H1 (cell line): ENCODE data around the gene GPC3. TPM values are rescaled to one million over a fixed set of nuclear protein-coding genes. Genes with fewer than 3 reads are reported as not detected.
"Not testable (repeated sequence)": the region's sequence is repeated elsewhere in the genome, so short reads cannot be mapped to it uniquely, and the experiment has no call there.

Source experiments
- CTCF ChIA-PET: fragments of 300-600 bp; sonication (Branson Sonifier 250); formaldehyde crosslinking; loops from one replicate; lab custom pipeline; 2021; ENCODE audit not compliant: partially characterized antibody; lab: Charles Lee
- POLR2A ChIA-PET: fragments of 300-600 bp; sonication (Branson Sonifier 250); formaldehyde crosslinking; loops from one replicate; lab custom pipeline; 2021; ENCODE audit warnings: inconsistent platforms; ENCODE audit not compliant: partially characterized antibody; lab: Charles Lee
- DNase-seq, 2 experiments: peaks; one replicate each; pipeline versions ENCODE4 v3.0.0 to v3.0.0-alpha.2; 2010 to 2022; ENCODE audit warnings: low spot score in 2 of 2, low read depth in 1 of 2, mixed read lengths in 1 of 2
- FAIRE-seq: peaks from 2 replicates; lab custom pipeline; 2011; peaks lifted over from hg19 to GRCh38; lab: Jason Lieb, UNC
- H2AFZ ChIP-seq: 2 replicates; pipeline ENCODE4 v1.8.1; 2012; ENCODE audit warnings: low read length, inconsistent platforms
- H2AK5ac ChIP-seq: 2 replicates; pipeline ENCODE4 v1.6.1; 2013; ENCODE audit warnings: low read depth, low read length
- H2BK120ac ChIP-seq: replicated peaks from 2 replicates; pipeline ENCODE3; 2013; ENCODE audit warnings: low read depth, low read length, inconsistent platforms
- H2BK12ac ChIP-seq: 2 replicates; pipeline ENCODE4 v1.6.1; 2013; ENCODE audit warnings: low read depth, low read length
- H2BK15ac ChIP-seq: 2 replicates; pipeline ENCODE4 v1.6.1; 2013; ENCODE audit warnings: low read length
- H2BK20ac ChIP-seq: 2 replicates; pipeline ENCODE4 v1.6.1; 2013; ENCODE audit warnings: low read length
- H2BK5ac ChIP-seq: 2 replicates; pipeline ENCODE4 v1.6.1; 2013; ENCODE audit warnings: low read depth, low read length
- H3K14ac ChIP-seq: 2 replicates; pipeline ENCODE4 v1.6.1; 2013; ENCODE audit warnings: inconsistent platforms; ENCODE audit not compliant: insufficient read length
- H3K18ac ChIP-seq: 2 replicates; pipeline ENCODE4 v1.6.1; 2013; ENCODE audit warnings: low read length; ENCODE audit errors: extremely low read depth
- H3K23ac ChIP-seq: 2 replicates; pipeline ENCODE4 v1.6.1; 2013; ENCODE audit warnings: inconsistent platforms; ENCODE audit not compliant: insufficient read length
- H3K23me2 ChIP-seq: 2 replicates; pipeline ENCODE4 v1.6.1; 2013; ENCODE audit warnings: low read depth, low read length
- H3K27ac ChIP-seq: 2 replicates; pipeline ENCODE4 v1.6.1; 2011; ENCODE audit warnings: low read depth, low read length, inconsistent platforms
- H3K27me3 ChIP-seq, 4 experiments: replicated peaks in 1 of 4; 1 replicate in 1 of 4; 2 replicates in 3 of 4; pipeline versions ENCODE4 v1.6.1 to v1.8.1; 2011 to 2013; ENCODE audit warnings: low read length in 3 of 4, mild to moderate bottlenecking in 3 of 4, inconsistent platforms in 2 of 4, mixed read lengths in 2 of 4, moderate library complexity in 1 of 4; ENCODE audit not compliant: control insufficient read depth in 3 of 4, insufficient read depth in 3 of 4; ENCODE audit errors: extremely low read depth in 1 of 4
- H3K36me3 ChIP-seq, 4 experiments: 2 replicates each; pipeline versions ENCODE4 v1.6.1 to v1.8.1; 2011 to 2013; ENCODE audit warnings: mild to moderate bottlenecking in 4 of 4, low read length in 3 of 4, moderate library complexity in 2 of 4, control low read depth in 1 of 4, inconsistent platforms in 1 of 4; ENCODE audit not compliant: insufficient read depth in 4 of 4, control insufficient read depth in 2 of 4
- H3K4ac ChIP-seq: replicated peaks from 2 replicates; pipeline ENCODE3; 2013; ENCODE audit warnings: low read length, low read depth, mixed read lengths, inconsistent platforms; ENCODE audit not compliant: insufficient read length
- H3K4me1 ChIP-seq, 4 experiments: replicated peaks in 1 of 4; 1 replicate in 1 of 4; 2 replicates in 3 of 4; pipeline versions ENCODE4 v1.6.1 to v1.8.1; 2011 to 2013; ENCODE audit warnings: low read length in 3 of 4, inconsistent platforms in 2 of 4, mixed read lengths in 1 of 4; ENCODE audit not compliant: insufficient read depth in 4 of 4, control insufficient read depth in 3 of 4
- H3K4me2 ChIP-seq, 2 experiments: 2 replicates each; pipeline versions ENCODE4 v1.6.1 to v1.8.1; 2011 to 2013; ENCODE audit warnings: low read depth in 2 of 2, low read length in 2 of 2, control low read depth in 1 of 2, inconsistent platforms in 1 of 2, mild to moderate bottlenecking in 1 of 2; ENCODE audit not compliant: insufficient read depth in 1 of 2
- H3K4me3 ChIP-seq, 4 experiments: fragments of 200-600, 300-600 bp in 1 of 4; sonication (generic), shearing (Covaris generic), sonication (Bioruptor Twin) in 1 of 4; 2 replicates each; pipeline versions ENCODE4 v1.5.1 to v1.8.1; 2011 to 2016; ENCODE audit warnings: low read length in 4 of 4, low read depth in 3 of 4, control low read depth in 2 of 4, inconsistent platforms in 2 of 4, mild to moderate bottlenecking in 2 of 4, mixed read lengths in 1 of 4, moderate library complexity in 1 of 4; ENCODE audit not compliant: insufficient read depth in 2 of 4; ENCODE audit errors: extremely low read depth in 1 of 4
- H3K56ac ChIP-seq: replicated peaks from 2 replicates; pipeline ENCODE3; 2013; ENCODE audit warnings: low read depth, mild to moderate bottlenecking, mixed read lengths, low read length, inconsistent platforms; ENCODE audit not compliant: insufficient read length
- H3K79me1 ChIP-seq: 2 replicates; pipeline ENCODE4 v1.6.1; 2013; ENCODE audit warnings: low read depth, low read length, control low read depth
- H3K79me2 ChIP-seq, 2 experiments: 2 replicates each; pipeline versions ENCODE4 v1.6.1 to v1.8.1; 2012 to 2013; ENCODE audit warnings: low read length in 2 of 2, mild to moderate bottlenecking in 2 of 2, inconsistent platforms in 1 of 2; ENCODE audit not compliant: insufficient read depth in 2 of 2, control insufficient read depth in 1 of 2
- H3K9ac ChIP-seq, 4 experiments: replicated peaks in 1 of 4; 1 replicate in 1 of 4; 2 replicates in 3 of 4; pipeline versions ENCODE4 v1.6.1 to v1.8.1; 2011 to 2013; ENCODE audit warnings: low read depth in 3 of 4, low read length in 3 of 4, control low read depth in 2 of 4, mild to moderate bottlenecking in 2 of 4, moderate library complexity in 2 of 4, inconsistent platforms in 1 of 4; ENCODE audit errors: extremely low read depth in 1 of 4
- H3K9me3 ChIP-seq, 2 experiments: 2 replicates each; pipeline versions ENCODE4 v1.6.1 to v1.8.1; 2012 to 2013; ENCODE audit warnings: mild to moderate bottlenecking in 2 of 2, moderate library complexity in 2 of 2, control low read depth in 1 of 2, inconsistent platforms in 1 of 2, low read depth in 1 of 2, low read length in 1 of 2, mixed read lengths in 1 of 2; ENCODE audit not compliant: insufficient read depth in 2 of 2
- H4K20me1 ChIP-seq, 2 experiments: replicated peaks in 1 of 2; 2 replicates each; pipeline versions ENCODE3 to v1.8.1; 2011 to 2013; ENCODE audit warnings: inconsistent platforms in 2 of 2, low read length in 2 of 2, mild to moderate bottlenecking in 1 of 2; ENCODE audit not compliant: insufficient read depth in 2 of 2, control insufficient read depth in 1 of 2
- H4K5ac ChIP-seq: 2 replicates; pipeline ENCODE4 v1.6.1; 2013; ENCODE audit warnings: low read length, low read depth, mixed read lengths, inconsistent platforms; ENCODE audit not compliant: insufficient read length
- H4K8ac ChIP-seq: 2 replicates; pipeline ENCODE4 v1.8.0; 2013; ENCODE audit warnings: mild to moderate bottlenecking, moderate library complexity, low read length, inconsistent platforms; ENCODE audit not compliant: insufficient read depth; ENCODE audit errors: extremely low read depth
- H4K91ac ChIP-seq: replicated peaks from 2 replicates; pipeline ENCODE3; 2013; ENCODE audit warnings: low read length, mixed read lengths, inconsistent platforms; ENCODE audit not compliant: insufficient read length
- CHD1 ChIP-seq: IDR thresholded peaks from 2 replicates; pipeline ENCODE4 v1.6.1; 2012; ENCODE audit warnings: low read depth, low read length, improper control_type of control experiment
- CTCF ChIP-seq, 3 experiments: IDR thresholded peaks; 1 replicate in 2 of 3; 2 replicates in 1 of 3; pipeline versions ENCODE4 v1.5.1 to v1.6.1; 2011; ENCODE audit warnings: low read length in 3 of 3, mild to moderate bottlenecking in 3 of 3, inconsistent platforms in 2 of 3, low read depth in 1 of 3, moderate library complexity in 1 of 3; ENCODE audit not compliant: insufficient read depth in 1 of 3; ENCODE audit errors: control extremely low read depth in 1 of 3
- KDM4A ChIP-seq: IDR thresholded peaks from one replicate; pipeline ENCODE4 v1.7.1; 2012; ENCODE audit warnings: low read depth, mild to moderate bottlenecking, moderate library complexity, low read length, inconsistent platforms; ENCODE audit not compliant: severe bottlenecking
- POU5F1 ChIP-seq: IDR thresholded peaks from 2 replicates; pipeline ENCODE4 v1.6.1; 2011; ENCODE audit warnings: low read depth, mild to moderate bottlenecking, low read length, moderate library complexity
- SP1 ChIP-seq: IDR thresholded peaks from 2 replicates; pipeline ENCODE4 v1.6.1; 2011; ENCODE audit warnings: low read depth, low read length
- WGBS, 2 experiments: shearing (Covaris generic) in 1 of 2; methylation state at CpG; one replicate each; pipeline versions ENCODE4 v1.1.6 to v1.1.7; 2013 to 2015; ENCODE audit warnings: low lambda C conversion rate in 2 of 2, mixed read lengths in 2 of 2, inconsistent platforms in 1 of 2, low coverage in 1 of 2, missing lambda C conversion rate in 1 of 2; ENCODE audit not compliant: insufficient replicate concordance in 2 of 2, insufficient coverage in 1 of 2, insufficient read length in 1 of 2; ENCODE audit errors: extremely low coverage in 1 of 2, missing lambda C conversion rate in 1 of 2; 5-methylcytosine and 5-hydroxymethylcytosine counted together
- polyA plus RNA-seq, 7 experiments: library from polyadenylated mRNA; depleted of rRNA in 3 of 7; stranded (reverse) in 5 of 7; unstranded in 2 of 7; fragments of >200 nt in 5 of 7; fragments of 200-250 nt in 2 of 7; gene quantifications; 1 replicate in 5 of 7; 2 replicates in 1 of 7; 4 replicates in 1 of 7; pipeline versions ENCODE4 v1.2.1 to v1.2.3, GENCODE V29; 2011 to 2013; ENCODE audit warnings: missing spikeins in 2 of 7, mixed read lengths in 2 of 7
- total RNA-seq: library from RNA; stranded (reverse); fragmentation: NEBNext Ultra II Directional; extraction: Animal tissue kit (Norgen Biotek cat#: 25700); gene quantifications from 2 replicates; pipeline ENCODE4 v1.2.1, GENCODE V29; 2021

The GPC3 gene
- total and polyA plus RNA-seq, 2 of the 8 experiments (the other 6 are each of a cell fraction or from before 2014, with no cell fraction given) = 64.8 to 71.9 TPM

GRCh38 chrX:133888984-133889383 is 96.4 kb downstream of the GPC3 start (continued):
- TF ChIP-seq CTCF (IDR thresholded peaks at IDR 0.05; ENCODE audit: control extremely low read depth in 1 of 3, insufficient read depth in 1 of 3, low read depth in 1 of 3, low read length in 3 of 3) (no peak), CHD1 (no peak), KDM4A (no peak), SP1 (no peak), POU5F1 (no peak)
- TF ChIP-seq, all 59 proteins: peak for 0

- WGBS, 2 experiments = 100% methylated on average over 3 of the region's 3 CpGs; no CpG with 5 or more reads in 1 of the 2 experiments
- H3K4me1 ChIP-seq, H4K8ac ChIP-seq, H2BK5ac ChIP-seq, H3K18ac ChIP-seq, DNase-seq, H3K23me2 ChIP-seq, H3K27ac ChIP-seq, H2BK12ac ChIP-seq, H2AFZ ChIP-seq, H2BK20ac ChIP-seq, H3K14ac ChIP-seq, CTCF ChIA-PET, H3K4ac ChIP-seq, H4K20me1 ChIP-seq, FAIRE-seq, H3K9me3 ChIP-seq, POLR2A ChIA-PET, H3K79me2 ChIP-seq, H2BK15ac ChIP-seq, H4K91ac ChIP-seq, H3K36me3 ChIP-seq, H3K23ac ChIP-seq, H3K79me1 ChIP-seq, H3K27me3 ChIP-seq, H4K5ac ChIP-seq, H3K4me3 ChIP-seq, H3K4me2 ChIP-seq, H2AK5ac ChIP-seq, H3K9ac ChIP-seq, H3K56ac ChIP-seq, H2BK120ac ChIP-seq: not testable (repeated sequence)
Measured at GRCh38 chrX:133888084-133888483, 97.3 kb downstream of the GPC3 start.
